ENCODE results near the gene EXOC3L2.

EXOC3L2 gene

DNA sequence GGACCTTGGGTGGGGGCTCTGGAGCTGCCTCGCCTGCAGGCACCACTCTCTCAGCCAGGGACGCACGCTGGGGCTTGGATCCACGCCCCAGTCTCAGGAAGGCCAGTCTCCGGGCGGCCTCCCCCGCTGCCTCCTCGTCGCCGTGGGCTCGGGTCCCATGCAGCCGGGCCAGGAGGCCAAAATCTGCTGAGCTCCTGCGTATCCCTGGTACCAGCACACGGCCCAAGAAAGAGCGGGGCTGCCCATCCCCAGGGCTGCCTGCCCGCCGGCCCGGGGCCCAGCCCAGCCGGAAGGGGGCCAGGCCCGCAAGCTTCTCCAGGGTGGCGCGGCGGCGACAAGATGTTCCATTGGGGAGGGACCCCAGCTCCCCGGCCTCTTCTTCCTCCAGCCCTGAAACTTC is 6.7 kb downstream of the EXOC3L2 start:
- no peaks in the 10 kb centered on the region for H3K9me3 ChIP-seq (ENCODE audit: low read length)
- no peak overlapping the region for H3K27ac ChIP-seq (ENCODE audit: low read depth, low read length, poor library complexity, severe bottlenecking)
- no peak overlapping the region for H3K9ac ChIP-seq (ENCODE audit: low read length)
- no peaks in the 10 kb centered on the region for H3K79me2 ChIP-seq (ENCODE audit: insufficient read depth, low read length)
- H3K4me1 ChIP-seq (ENCODE audit: insufficient read depth, low read length, severe bottlenecking): no peaks in the 10 kb centered on the region
- no peaks in the 10 kb centered on the region for H3F3A ChIP-seq (ENCODE audit: insufficient read depth, low read length)
- H2AFZ ChIP-seq (ENCODE audit: low read length): no peak overlapping the region
- H4K20me1 ChIP-seq (ENCODE audit: insufficient read depth, low read length): no peaks in the 10 kb centered on the region
- TF ChIP-seq, protein P1, sequence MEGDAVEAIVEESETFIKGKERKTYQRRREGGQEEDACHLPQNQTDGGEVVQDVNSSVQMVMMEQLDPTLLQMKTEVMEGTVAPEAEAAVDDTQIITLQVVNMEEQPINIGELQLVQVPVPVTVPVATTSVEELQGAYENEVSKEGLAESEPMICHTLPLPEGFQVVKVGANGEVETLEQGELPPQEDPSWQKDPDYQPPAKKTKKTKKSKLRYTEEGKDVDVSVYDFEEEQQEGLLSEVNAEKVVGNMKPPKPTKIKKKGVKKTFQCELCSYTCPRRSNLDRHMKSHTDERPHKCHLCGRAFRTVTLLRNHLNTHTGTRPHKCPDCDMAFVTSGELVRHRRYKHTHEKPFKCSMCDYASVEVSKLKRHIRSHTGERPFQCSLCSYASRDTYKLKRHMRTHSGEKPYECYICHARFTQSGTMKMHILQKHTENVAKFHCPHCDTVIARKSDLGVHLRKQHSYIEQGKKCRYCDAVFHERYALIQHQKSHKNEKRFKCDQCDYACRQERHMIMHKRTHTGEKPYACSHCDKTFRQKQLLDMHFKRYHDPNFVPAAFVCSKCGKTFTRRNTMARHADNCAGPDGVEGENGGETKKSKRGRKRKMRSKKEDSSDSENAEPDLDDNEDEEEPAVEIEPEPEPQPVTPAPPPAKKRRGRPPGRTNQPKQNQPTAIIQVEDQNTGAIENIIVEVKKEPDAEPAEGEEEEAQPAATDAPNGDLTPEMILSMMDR (IDR thresholded peaks at IDR 0.05; ENCODE audit: low read length): no peak
- no peak for TF ChIP-seq EZH2 (IDR thresholded peaks at IDR 0.05; ENCODE audit: borderline replicate concordance, low read length)
- no peaks in the 10 kb centered on the region for H3K27me3 ChIP-seq (ENCODE audit: insufficient read depth, low read length)
- no peaks in the 10 kb centered on the region for H3K9me2 ChIP-seq (ENCODE audit: low read depth, low read length)
- H3K36me3 ChIP-seq (ENCODE audit: insufficient read depth, low read length): no peaks in the 10 kb centered on the region
- no peak overlapping the region for H3K4me2 ChIP-seq (ENCODE audit: low read length)
- no peak overlapping the region for H3K4me3 ChIP-seq (ENCODE audit: low read depth, low read length, poor library complexity, severe bottlenecking)

DNA sequence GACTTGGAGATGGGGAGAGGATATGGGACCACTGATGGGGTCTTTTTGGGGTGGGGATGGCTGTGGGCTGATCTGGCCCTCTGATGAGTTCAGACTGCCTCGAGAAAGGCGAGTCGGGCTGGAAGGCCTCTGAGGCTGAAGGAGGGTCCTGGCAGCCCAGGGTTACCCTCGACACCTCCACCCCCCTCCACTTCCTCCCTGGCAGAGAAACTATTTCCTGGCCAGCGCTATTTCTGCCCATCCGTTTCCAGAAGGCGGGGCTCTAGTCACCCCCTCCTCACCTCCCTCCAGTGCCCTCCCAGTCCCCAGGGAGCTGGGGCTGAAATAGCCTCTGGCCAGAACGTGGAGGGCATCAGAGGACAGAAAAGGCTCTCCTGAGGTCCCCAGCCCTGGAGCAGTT is 9.7 kb downstream of the EXOC3L2 start:
- H3K27ac ChIP-seq (ENCODE audit: low read depth, low read length, poor library complexity, severe bottlenecking): no peak overlapping the region
- no peak overlapping the region for H2AFZ ChIP-seq (ENCODE audit: low read length)
- H3K4me2 ChIP-seq (ENCODE audit: low read length): no peak overlapping the region
- H3K9ac ChIP-seq (ENCODE audit: low read length): no peak overlapping the region
- TF ChIP-seq, protein P1 (IDR thresholded peaks at IDR 0.05; ENCODE audit: low read length): no peak
- TF ChIP-seq EZH2 (IDR thresholded peaks at IDR 0.05; ENCODE audit: borderline replicate concordance, low read length): no peak
- H3K4me3 ChIP-seq (ENCODE audit: low read depth, low read length, poor library complexity, severe bottlenecking): no peak overlapping the region
- H3K27me3 ChIP-seq (ENCODE audit: insufficient read depth, low read length): no peaks in the 10 kb centered on the region
- H3F3A ChIP-seq (ENCODE audit: insufficient read depth, low read length): no peaks in the 10 kb centered on the region
- H3K9me2 ChIP-seq (ENCODE audit: low read depth, low read length): no peaks in the 10 kb centered on the region
- H3K9me3 ChIP-seq (ENCODE audit: low read length): no peaks in the 10 kb centered on the region
- no peaks in the 10 kb centered on the region for H3K4me1 ChIP-seq (ENCODE audit: insufficient read depth, low read length, severe bottlenecking)
- H3K79me2 ChIP-seq (ENCODE audit: insufficient read depth, low read length): no peaks in the 10 kb centered on the region
- H3K36me3 ChIP-seq (ENCODE audit: insufficient read depth, low read length): no peaks in the 10 kb centered on the region
- no peaks in the 10 kb centered on the region for H4K20me1 ChIP-seq (ENCODE audit: insufficient read depth, low read length)

DNA sequence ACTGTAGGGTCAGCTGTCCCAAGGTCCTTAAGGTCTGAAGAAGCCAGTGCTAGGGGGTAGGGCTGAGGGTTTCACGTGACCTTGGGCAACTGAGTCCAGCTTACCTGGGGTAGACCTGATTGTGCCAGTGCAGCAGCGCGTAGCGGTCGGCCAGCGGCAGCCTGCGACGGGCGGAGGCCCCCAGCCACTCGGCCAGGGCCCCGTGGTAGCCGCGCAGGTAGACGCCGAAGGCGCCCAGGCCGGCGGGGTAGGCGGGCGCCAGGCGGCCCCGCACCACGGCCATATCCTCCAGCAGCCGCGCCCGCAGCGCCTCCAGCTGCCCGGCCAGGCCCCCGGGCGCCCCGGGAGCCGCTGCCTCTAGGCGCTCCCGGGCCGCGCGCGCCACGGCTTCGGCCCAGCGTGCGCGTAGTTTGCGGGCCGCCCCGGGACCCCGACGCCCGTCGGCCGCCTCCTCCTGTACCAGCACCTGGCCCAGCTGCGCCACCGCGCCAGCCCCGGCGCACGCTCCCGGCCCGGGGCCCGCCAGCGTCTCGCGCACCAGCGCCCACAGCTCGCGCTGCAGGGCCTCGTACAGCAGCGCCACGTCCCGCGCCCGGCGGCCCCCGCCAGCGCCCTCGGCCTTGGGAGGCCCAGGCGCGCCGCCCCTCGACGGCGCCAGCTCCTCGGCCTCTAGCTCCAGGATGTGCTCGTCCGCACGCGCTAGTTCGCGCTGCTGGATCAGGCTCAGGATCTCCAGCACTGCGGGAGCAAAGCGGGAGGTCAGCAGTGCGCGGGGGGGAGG is 10.9 kb downstream of the EXOC3L2 start:
- Histone ChIP-seq H3K4me2 (ENCODE audit: low read length) (no peak overlapping the region), H2AFZ (ENCODE audit: low read length) (no peak overlapping the region), H3K36me3 (ENCODE audit: insufficient read depth, low read length) (no peaks in the 10 kb centered on the region), H3K9ac (ENCODE audit: low read length) (no peak overlapping the region), H3K9me3 (ENCODE audit: low read length) (no peaks in the 10 kb centered on the region), H3F3A (ENCODE audit: insufficient read depth, low read length) (no peaks in the 10 kb centered on the region), H4K20me1 (ENCODE audit: insufficient read depth, low read length) (no peaks in the 10 kb centered on the region), H3K9me2 (ENCODE audit: low read depth, low read length) (no peaks in the 10 kb centered on the region), H3K27ac (ENCODE audit: low read depth, low read length, poor library complexity, severe bottlenecking) (no peak overlapping the region), H3K4me3 (ENCODE audit: low read depth, low read length, poor library complexity, severe bottlenecking) (no peak overlapping the region), H3K4me1 (ENCODE audit: insufficient read depth, low read length, severe bottlenecking) (no peaks in the 10 kb centered on the region), H3K79me2 (ENCODE audit: insufficient read depth, low read length) (no peaks in the 10 kb centered on the region), H3K27me3 (ENCODE audit: insufficient read depth, low read length) (no peaks in the 10 kb centered on the region)
- TF ChIP-seq EZH2 (IDR thresholded peaks at IDR 0.05; ENCODE audit: borderline replicate concordance, low read length): no peak
- TF ChIP-seq, protein P1 (IDR thresholded peaks at IDR 0.05; ENCODE audit: low read length): no peak

All from OCI-LY1 (cell line).